GM12878 (cell line): Measurements from ENCODE around the gene EMILIN2. TPM values are rescaled to one million over a fixed set of nuclear protein-coding genes. Genes with fewer than 3 reads are reported as not detected.

Source experiments
- ATAC-seq: fragments of 200-7000 bp; cut with Tn5 transposase; 3 replicates; pipeline ENCODE4 v1.9.1; 2020; ENCODE audit warnings: mild to moderate bottlenecking, moderate library complexity
- BruUV-seq: library from RNA; stranded (reverse); fragments of 400-500 nt; replicated peaks from 2 replicates; lab custom pipeline; 2021; lab: Mats Ljungman, UMichigan
- CTCF ChIA-PET: fragments of 300-600 bp; sonication (Branson Sonifier 250); formaldehyde crosslinking; extraction: SDS; loops from one replicate; lab custom pipeline; 2021; ENCODE audit warnings: inconsistent platforms; lab: Yijun Ruan, JAX
- POLR2A ChIA-PET: fragments of 350-600 bp; formaldehyde crosslinking; extraction: SDS; loops from one replicate; lab custom pipeline; 2021; ENCODE audit warnings: inconsistent platforms; lab: Charles Lee
- RAD21 ChIA-PET: fragments of 300-600 bp; sonication (Branson Sonifier 250); formaldehyde crosslinking; loops from one replicate; lab custom pipeline; 2023; ENCODE audit warnings: antibody characterized with exemption; ENCODE audit not compliant: unreplicated experiment; lab: Charles Lee
- SMC1A ChIA-PET: fragments of 300-600 bp; sonication (Branson Sonifier 250); formaldehyde crosslinking; loops from one replicate; lab custom pipeline; 2023; ENCODE audit not compliant: unreplicated experiment, uncharacterized antibody; lab: Charles Lee
- DNase-seq: peaks from one replicate; pipeline ENCODE4 v3.0.0-alpha.2; 2011; ENCODE audit warnings: low read depth, low spot score
- FAIRE-seq: peaks from 3 replicates; lab custom pipeline; 2011; peaks lifted over from hg19 to GRCh38; lab: Jason Lieb, UNC
- H2AFZ ChIP-seq: 2 replicates; pipeline ENCODE4 v1.6.0; 2011; ENCODE audit warnings: low read depth, low read length, control low read depth; ENCODE audit not compliant: control insufficient read depth
- H3K27ac ChIP-seq: 2 replicates; pipeline ENCODE4 v1.5.1; 2011; ENCODE audit warnings: control low read depth; ENCODE audit not compliant: control insufficient read depth, insufficient read depth
- H3K27me3 ChIP-seq, 2 experiments: replicated peaks in 1 of 2; 2 replicates each; pipeline versions ENCODE4 v1.6.0 to v1.6.1; 2011; ENCODE audit warnings: low read length in 1 of 2; ENCODE audit not compliant: control insufficient read depth in 2 of 2, insufficient read depth in 2 of 2
- H3K36me3 ChIP-seq, 2 experiments: 2 replicates each; pipeline ENCODE4 v1.5.1; 2011; ENCODE audit warnings: low read length in 1 of 2; ENCODE audit not compliant: control insufficient read depth in 2 of 2, insufficient read depth in 2 of 2
- H3K4me1 ChIP-seq: 2 replicates; pipeline ENCODE4 v1.6.1; 2011; ENCODE audit warnings: mild to moderate bottlenecking, low read length, moderate library complexity, mixed read lengths; ENCODE audit not compliant: control insufficient read depth, insufficient read depth
- H3K4me2 ChIP-seq: 2 replicates; pipeline ENCODE4 v1.6.0; 2011; ENCODE audit warnings: control low read depth; ENCODE audit not compliant: control insufficient read depth, insufficient read depth
- H3K4me3 ChIP-seq: fragments of 200-600 bp; sonication (generic); 2 replicates; pipeline ENCODE4 v1.5.1; 2016
- H3K79me2 ChIP-seq: 2 replicates; pipeline ENCODE4 v1.6.0; 2011; ENCODE audit warnings: low read length; ENCODE audit not compliant: control insufficient read depth, insufficient read depth
- H3K9ac ChIP-seq: 2 replicates; pipeline ENCODE4 v1.8.0; 2011; ENCODE audit warnings: low read length, control low read depth, mixed read lengths; ENCODE audit not compliant: control insufficient read depth, insufficient read depth
- H3K9me3 ChIP-seq: replicated peaks from 3 replicates; pipeline ENCODE4 v1.5.1; 2011; ENCODE audit warnings: mild to moderate bottlenecking, low read length; ENCODE audit not compliant: control insufficient read depth, insufficient read depth
- H4K20me1 ChIP-seq: 2 replicates; pipeline ENCODE4 v1.6.0; 2011; ENCODE audit not compliant: control insufficient read depth, insufficient read depth
- EP300 ChIP-seq, 2 experiments: fragments of 150-350 bp in 1 of 2; IDR thresholded peaks; 2 replicates each; pipeline ENCODE4 v1.6.1; 2011 to 2012; ENCODE audit warnings: low read depth in 2 of 2, low read length in 2 of 2, borderline replicate concordance in 1 of 2, improper control_type of control experiment in 1 of 2, inconsistent platforms in 1 of 2; ENCODE audit not compliant: control insufficient read depth in 1 of 2
- EZH2 ChIP-seq: IDR thresholded peaks from 2 replicates; pipeline ENCODE4 v1.6.1; 2012; ENCODE audit warnings: low read depth, mild to moderate bottlenecking, control low read depth, inconsistent platforms, low read length, borderline replicate concordance; ENCODE audit not compliant: control insufficient read depth
- FOS ChIP-seq: IDR thresholded peaks from 3 replicates; pipeline ENCODE4 v1.6.1; 2011; ENCODE audit warnings: borderline replicate concordance; ENCODE audit not compliant: insufficient read length; ENCODE audit errors: extremely low read depth
- HCFC1 ChIP-seq: fragments of 150-350 bp; IDR thresholded peaks from 2 replicates; pipeline ENCODE4 v1.6.1; 2014; ENCODE audit warnings: low read length
- KAT2A ChIP-seq: conservative IDR thresholded peaks from 2 replicates; pipeline ENCODE4 v1.6.1; 2011; ENCODE audit warnings: low read depth, low read length; ENCODE audit not compliant: control insufficient read depth
- KLF5 ChIP-seq: fragments of 450-650 bp; IDR thresholded peaks from 2 replicates; pipeline ENCODE4 v1.6.1; 2014; ENCODE audit warnings: mild to moderate bottlenecking; ENCODE audit not compliant: partially characterized antibody
- MEF2B ChIP-seq: fragments of 450-650 bp; IDR thresholded peaks from 2 replicates; pipeline ENCODE4 v1.6.1; 2018; ENCODE audit warnings: mild to moderate bottlenecking, moderate library complexity; ENCODE audit not compliant: partially characterized antibody, poor library complexity, severe bottlenecking
- MTA2 ChIP-seq: fragments of 450-650 bp; IDR thresholded peaks from 2 replicates; pipeline ENCODE4 v1.6.1; 2016; ENCODE audit warnings: low read depth, mild to moderate bottlenecking, moderate library complexity
- NFIC ChIP-seq: IDR thresholded peaks from 2 replicates; pipeline ENCODE4 v1.6.1; 2012; ENCODE audit warnings: low read depth, mild to moderate bottlenecking, inconsistent platforms, low read length, moderate library complexity
- NFYA ChIP-seq: IDR thresholded peaks from 2 replicates; pipeline ENCODE4 v1.6.1; 2011; ENCODE audit warnings: low read depth, mild to moderate bottlenecking, low read length, improper control_type of control experiment, borderline replicate concordance
- RCOR1 ChIP-seq: conservative IDR thresholded peaks from 2 replicates; pipeline ENCODE4 v1.6.1; 2012; ENCODE audit warnings: low read depth, low read length, improper control_type of control experiment
- SMAD5 ChIP-seq: IDR thresholded peaks from 2 replicates; pipeline ENCODE4 v1.6.1; 2016; ENCODE audit warnings: antibody characterized with exemption, low read depth
- YY1 ChIP-seq: IDR thresholded peaks from 2 replicates; pipeline ENCODE4 v1.6.1; 2011; ENCODE audit warnings: low read depth, mild to moderate bottlenecking, low read length
- WGBS: methylation state at CpG from one replicate; pipeline ENCODE4 v1.1.6; 2016; ENCODE audit warnings: low lambda C conversion rate; ENCODE audit not compliant: insufficient replicate concordance, insufficient coverage; ENCODE audit errors: missing lambda C conversion rate; 5-methylcytosine and 5-hydroxymethylcytosine counted together
- in situ Hi-C: fragments of 300-500 bp; cut with MboI; formaldehyde crosslinking; loops from 9 replicates; pipeline ENCODE4 v1.14.3; 2018; ENCODE audit warnings: mixed read lengths
- intact Hi-C: fragments of 100-400 bp; cut with micrococcal nuclease; formaldehyde crosslinking; loops from one replicate; pipeline ENCODE4 v1.14.2; 2022; ENCODE audit not compliant: unreplicated experiment
- polyA plus RNA-seq, 11 experiments: library from polyadenylated mRNA; depleted of rRNA in 4 of 11; unstranded in 6 of 11; stranded (reverse) in 5 of 11; fragments of >200 nt; fragmentation: Nextera tagmentation in 4 of 11; fragmentation: Illumina TruSeq in 1 of 11; extraction: Ambion mirVana in 4 of 11; extraction: Trizol in 1 of 11; gene quantifications; 1 replicate in 1 of 11; 2 replicates in 10 of 11; pipeline versions ENCODE4 v1.2.1 to v1.2.3, GENCODE V29; 2011 to 2016; ENCODE audit warnings: inconsistent platforms in 2 of 11, missing spikeins in 2 of 11, low read depth in 1 of 11
- total RNA-seq, 4 experiments: library from RNA; depleted of rRNA in 3 of 4; stranded (reverse); fragments of >200 nt in 3 of 4; fragmentation: Illumina TruSeq in 1 of 4; extraction: Trizol in 1 of 4; gene quantifications; 2 replicates each; pipeline versions ENCODE4 v1.2.1 to v1.2.3, GENCODE V29; 2013 to 2021
- TF ChIP-seq, protein P1 (sequence below): fragments of 450-650 bp; IDR thresholded peaks from 2 replicates; pipeline ENCODE4 v1.6.1; 2017; ENCODE audit warnings: borderline replicate concordance
- TF ChIP-seq, protein P2 (sequence below): fragments of 450-650 bp; conservative IDR thresholded peaks from 2 replicates; pipeline ENCODE4 v1.6.1; 2017; ENCODE audit warnings: mild to moderate bottlenecking, moderate library complexity
- TF ChIP-seq, protein P3 (sequence below): fragments of 450-650 bp; IDR thresholded peaks from 2 replicates; pipeline ENCODE4 v1.6.1; 2017; ENCODE audit warnings: antibody characterized with exemption, mild to moderate bottlenecking, moderate library complexity
- TF ChIP-seq, protein P4 (sequence below): IDR thresholded peaks from 2 replicates; pipeline ENCODE4 v1.6.1; 2012; ENCODE audit warnings: low read depth, low read length, improper control_type of control experiment

The EMILIN2 gene
- total and polyA plus RNA-seq, 10 of the 15 experiments (the other 5 are each of a cell fraction or from before 2014, with no cell fraction given): 0.58 to 18.4 (median 5.9) TPM

DNA sequence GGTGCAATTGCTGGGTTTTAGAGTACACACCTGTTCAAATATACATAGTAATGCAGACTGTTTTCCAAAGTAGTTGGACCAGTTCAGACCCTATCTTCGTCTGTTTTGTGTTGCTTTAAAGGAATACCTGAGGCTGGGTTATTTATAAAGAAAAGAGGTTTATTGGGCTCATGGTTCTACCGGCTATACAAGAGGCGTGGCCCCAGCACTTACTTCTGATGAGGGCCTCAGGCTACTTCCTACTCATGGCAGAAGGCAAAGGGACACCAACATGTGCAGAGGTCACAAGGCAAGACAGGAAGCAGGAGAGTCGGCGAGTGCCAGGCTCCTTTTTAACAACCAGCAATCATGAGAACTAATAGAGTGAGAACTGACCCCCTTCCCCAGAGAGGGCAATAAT, 21.9 kb upstream of the EMILIN2 start:
- in situ Hi-C loops (no loop called here), intact Hi-C loops (no loop called here)
- Histone ChIP-seq H3K4me2 (no peak overlapping the region), H3K27ac (no peak overlapping the region), H3K9me3 (no peaks in the 10 kb centered on the region), H3K9ac (no peak overlapping the region), H3K36me3 (no peaks in the 10 kb centered on the region), H3K4me3 (no peak overlapping the region), H3K79me2 (no peaks in the 10 kb centered on the region), H3K4me1 (no peaks in the 10 kb centered on the region), H4K20me1 (no peaks in the 10 kb centered on the region), H2AFZ (no peak overlapping the region), H3K27me3 (no peaks in the 10 kb centered on the region)
- CTCF ChIA-PET: no interaction called here
- POLR2A ChIA-PET: no interaction called here
- 63% methylated on average over 5 of the region's 5 CpGs for WGBS
- DNase-seq (no peak), FAIRE-seq (no peak), ATAC-seq (no peak)
- SMC1A ChIA-PET: no interaction called here
- no TSS peak for BruUV-seq
- RAD21 ChIA-PET: no interaction called here
- TF ChIP-seq NFYA (no peak), KAT2A (no peak), KLF5 (no peak), FOS (no peak), MTA2 (no peak), YY1 (no peak), EZH2 (no peak), RCOR1 (no peak), SMAD5 (no peak), NFIC (no peak), EP300 (IDR thresholded peaks at IDR 0.05; ENCODE audit: borderline replicate concordance in 1 of 2, control insufficient read depth in 1 of 2, low read depth in 2 of 2, low read length in 2 of 2) (no peak), MEF2B (no peak), HCFC1 (no peak)
- TF ChIP-seq, protein P1, sequence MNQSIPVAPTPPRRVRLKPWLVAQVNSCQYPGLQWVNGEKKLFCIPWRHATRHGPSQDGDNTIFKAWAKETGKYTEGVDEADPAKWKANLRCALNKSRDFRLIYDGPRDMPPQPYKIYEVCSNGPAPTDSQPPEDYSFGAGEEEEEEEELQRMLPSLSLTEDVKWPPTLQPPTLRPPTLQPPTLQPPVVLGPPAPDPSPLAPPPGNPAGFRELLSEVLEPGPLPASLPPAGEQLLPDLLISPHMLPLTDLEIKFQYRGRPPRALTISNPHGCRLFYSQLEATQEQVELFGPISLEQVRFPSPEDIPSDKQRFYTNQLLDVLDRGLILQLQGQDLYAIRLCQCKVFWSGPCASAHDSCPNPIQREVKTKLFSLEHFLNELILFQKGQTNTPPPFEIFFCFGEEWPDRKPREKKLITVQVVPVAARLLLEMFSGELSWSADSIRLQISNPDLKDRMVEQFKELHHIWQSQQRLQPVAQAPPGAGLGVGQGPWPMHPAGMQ: no peak
- TF ChIP-seq, protein P2, sequence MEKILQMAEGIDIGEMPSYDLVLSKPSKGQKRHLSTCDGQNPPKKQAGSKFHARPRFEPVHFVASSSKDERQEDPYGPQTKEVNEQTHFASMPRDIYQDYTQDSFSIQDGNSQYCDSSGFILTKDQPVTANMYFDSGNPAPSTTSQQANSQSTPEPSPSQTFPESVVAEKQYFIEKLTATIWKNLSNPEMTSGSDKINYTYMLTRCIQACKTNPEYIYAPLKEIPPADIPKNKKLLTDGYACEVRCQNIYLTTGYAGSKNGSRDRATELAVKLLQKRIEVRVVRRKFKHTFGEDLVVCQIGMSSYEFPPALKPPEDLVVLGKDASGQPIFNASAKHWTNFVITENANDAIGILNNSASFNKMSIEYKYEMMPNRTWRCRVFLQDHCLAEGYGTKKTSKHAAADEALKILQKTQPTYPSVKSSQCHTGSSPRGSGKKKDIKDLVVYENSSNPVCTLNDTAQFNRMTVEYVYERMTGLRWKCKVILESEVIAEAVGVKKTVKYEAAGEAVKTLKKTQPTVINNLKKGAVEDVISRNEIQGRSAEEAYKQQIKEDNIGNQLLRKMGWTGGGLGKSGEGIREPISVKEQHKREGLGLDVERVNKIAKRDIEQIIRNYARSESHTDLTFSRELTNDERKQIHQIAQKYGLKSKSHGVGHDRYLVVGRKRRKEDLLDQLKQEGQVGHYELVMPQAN: no peak
- TF ChIP-seq, protein P3, sequence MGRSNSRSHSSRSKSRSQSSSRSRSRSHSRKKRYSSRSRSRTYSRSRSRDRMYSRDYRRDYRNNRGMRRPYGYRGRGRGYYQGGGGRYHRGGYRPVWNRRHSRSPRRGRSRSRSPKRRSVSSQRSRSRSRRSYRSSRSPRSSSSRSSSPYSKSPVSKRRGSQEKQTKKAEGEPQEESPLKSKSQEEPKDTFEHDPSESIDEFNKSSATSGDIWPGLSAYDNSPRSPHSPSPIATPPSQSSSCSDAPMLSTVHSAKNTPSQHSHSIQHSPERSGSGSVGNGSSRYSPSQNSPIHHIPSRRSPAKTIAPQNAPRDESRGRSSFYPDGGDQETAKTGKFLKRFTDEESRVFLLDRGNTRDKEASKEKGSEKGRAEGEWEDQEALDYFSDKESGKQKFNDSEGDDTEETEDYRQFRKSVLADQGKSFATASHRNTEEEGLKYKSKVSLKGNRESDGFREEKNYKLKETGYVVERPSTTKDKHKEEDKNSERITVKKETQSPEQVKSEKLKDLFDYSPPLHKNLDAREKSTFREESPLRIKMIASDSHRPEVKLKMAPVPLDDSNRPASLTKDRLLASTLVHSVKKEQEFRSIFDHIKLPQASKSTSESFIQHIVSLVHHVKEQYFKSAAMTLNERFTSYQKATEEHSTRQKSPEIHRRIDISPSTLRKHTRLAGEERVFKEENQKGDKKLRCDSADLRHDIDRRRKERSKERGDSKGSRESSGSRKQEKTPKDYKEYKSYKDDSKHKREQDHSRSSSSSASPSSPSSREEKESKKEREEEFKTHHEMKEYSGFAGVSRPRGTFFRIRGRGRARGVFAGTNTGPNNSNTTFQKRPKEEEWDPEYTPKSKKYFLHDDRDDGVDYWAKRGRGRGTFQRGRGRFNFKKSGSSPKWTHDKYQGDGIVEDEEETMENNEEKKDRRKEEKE: no peak
- TF ChIP-seq, protein P4, sequence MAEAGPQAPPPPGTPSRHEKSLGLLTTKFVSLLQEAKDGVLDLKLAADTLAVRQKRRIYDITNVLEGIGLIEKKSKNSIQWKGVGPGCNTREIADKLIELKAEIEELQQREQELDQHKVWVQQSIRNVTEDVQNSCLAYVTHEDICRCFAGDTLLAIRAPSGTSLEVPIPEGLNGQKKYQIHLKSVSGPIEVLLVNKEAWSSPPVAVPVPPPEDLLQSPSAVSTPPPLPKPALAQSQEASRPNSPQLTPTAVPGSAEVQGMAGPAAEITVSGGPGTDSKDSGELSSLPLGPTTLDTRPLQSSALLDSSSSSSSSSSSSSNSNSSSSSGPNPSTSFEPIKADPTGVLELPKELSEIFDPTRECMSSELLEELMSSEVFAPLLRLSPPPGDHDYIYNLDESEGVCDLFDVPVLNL: no peak
